HUES64 (cell line): Measurements from ENCODE around the gene CEP152.

Source experiments
- H3K27ac ChIP-seq: 2 replicates; pipeline ENCODE4 v1.7.0; 2013; ENCODE audit warnings: low read depth, low read length, inconsistent platforms
- H3K27me3 ChIP-seq: 2 replicates; pipeline ENCODE4 v1.6.1; 2013; ENCODE audit warnings: mild to moderate bottlenecking, low read length; ENCODE audit not compliant: insufficient read depth
- H3K36me3 ChIP-seq: 2 replicates; pipeline ENCODE4 v1.6.1; 2013; ENCODE audit warnings: mild to moderate bottlenecking, low read length; ENCODE audit not compliant: insufficient read depth
- H3K4me1 ChIP-seq: 2 replicates; pipeline ENCODE4 v1.6.1; 2013; ENCODE audit warnings: mild to moderate bottlenecking, low read length, moderate library complexity; ENCODE audit not compliant: insufficient read depth
- H3K4me3 ChIP-seq: 2 replicates; pipeline ENCODE4 v1.5.1; 2013; ENCODE audit warnings: mild to moderate bottlenecking, low read length, moderate library complexity
- H3K9ac ChIP-seq: 2 replicates; pipeline ENCODE4 v1.6.1; 2013; ENCODE audit warnings: mild to moderate bottlenecking, low read depth, low read length
- H3K9me3 ChIP-seq: 2 replicates; pipeline ENCODE4 v1.6.1; 2013; ENCODE audit warnings: low read depth, low read length; ENCODE audit not compliant: insufficient read depth
- WGBS: fragments of 150-250, 120-280 bp; methylation state at CpG from one replicate; pipeline ENCODE4 v1.1.7; 2013; ENCODE audit warnings: missing lambda C conversion rate; 5-methylcytosine and 5-hydroxymethylcytosine counted together

CEP152 gene

GRCh38 chr15:48705381-48705780 is 105.5 kb downstream of the CEP152 start:
- Histone ChIP-seq H3K36me3 (no peaks in the 10 kb centered on the region), H3K27ac (no peak overlapping the region), H3K4me1 (no peaks in the 10 kb centered on the region), H3K9ac (no peak overlapping the region), H3K27me3 (no peaks in the 10 kb centered on the region), H3K9me3 (peaks cover 11% of the 10 kb centered on the region; the same call in 1 of the 2 replicates), H3K4me3 (no peak overlapping the region)
- 100% methylated on average over 1 of the region's 1 CpG for WGBS

- no peaks in the 10 kb centered on the region for H3K4me1 ChIP-seq
- no peaks in the 10 kb centered on the region for H3K36me3 ChIP-seq
- H3K27ac ChIP-seq, result no peak overlapping the region
- WGBS, result 100% methylated on average over 1 of the region's 1 CpG
- H3K27me3 ChIP-seq, result no peaks in the 10 kb centered on the region
- H3K9me3 ChIP-seq, result peaks cover 11% of the 10 kb centered on the region; the same call in 1 of the 2 replicates
- H3K9ac ChIP-seq, result no peak overlapping the region
- no peak overlapping the region for H3K4me3 ChIP-seq
Observed at GRCh38 chr15:48703544-48703943, 107.3 kb downstream of the CEP152 start.

- H3K4me3 ChIP-seq, result no peak overlapping the region
- no peak overlapping the region for H3K27ac ChIP-seq
- H3K27me3 ChIP-seq, result no peaks in the 10 kb centered on the region
- H3K36me3 ChIP-seq, result no peaks in the 10 kb centered on the region
- 86% methylated on average over 2 of the region's 2 CpGs for WGBS
- no peak overlapping the region for H3K9ac ChIP-seq
- H3K9me3 ChIP-seq, result peaks cover 11% of the 10 kb centered on the region; the same call in 1 of the 2 replicates
- no peaks in the 10 kb centered on the region for H3K4me1 ChIP-seq
Observed at GRCh38 chr15:48702569-48703236, 108.2 kb downstream of the CEP152 start.

GRCh38 chr15:48696627-48697312 is 114.1 kb downstream of the CEP152 start:
- H3K9ac ChIP-seq, result no peak overlapping the region
- no peaks in the 10 kb centered on the region for H3K36me3 ChIP-seq
- no peaks in the 10 kb centered on the region for H3K27me3 ChIP-seq
- 28% methylated on average over 2 of the region's 3 CpGs for WGBS
- no peaks in the 10 kb centered on the region for H3K4me1 ChIP-seq
- H3K4me3 ChIP-seq, result no peak overlapping the region
- H3K27ac ChIP-seq, result no peak overlapping the region
- H3K9me3 ChIP-seq, result no peaks in the 10 kb centered on the region

- H3K27ac ChIP-seq, result no peak overlapping the region
- no peaks in the 10 kb centered on the region for H3K9me3 ChIP-seq
- no peak overlapping the region for H3K4me3 ChIP-seq
- H3K4me1 ChIP-seq, result no peaks in the 10 kb centered on the region
- H3K27me3 ChIP-seq, result no peaks in the 10 kb centered on the region
- H3K36me3 ChIP-seq, result no peaks in the 10 kb centered on the region
- 77% methylated on average over 5 of the region's 6 CpGs for WGBS
- no peak overlapping the region for H3K9ac ChIP-seq
Observed at GRCh38 chr15:48695827-48696573, 114.9 kb downstream of the CEP152 start.

- H3K36me3 ChIP-seq, result no peaks in the 10 kb centered on the region
- no peak overlapping the region for H3K4me3 ChIP-seq
- no peaks in the 10 kb centered on the region for H3K27me3 ChIP-seq
- no peak overlapping the region for H3K9ac ChIP-seq
- H3K4me1 ChIP-seq, result no peaks in the 10 kb centered on the region
- no peaks in the 10 kb centered on the region for H3K9me3 ChIP-seq
- H3K27ac ChIP-seq, result no peak overlapping the region
Observed at GRCh38 chr15:48695088-48695826, 115.6 kb downstream of the CEP152 start.

- Histone ChIP-seq H3K4me1 (no peaks in the 10 kb centered on the region), H3K27me3 (no peaks in the 10 kb centered on the region), H3K9ac (no peak overlapping the region), H3K4me3 (no peak overlapping the region), H3K36me3 (no peaks in the 10 kb centered on the region), H3K27ac (no peak overlapping the region), H3K9me3 (no peaks in the 10 kb centered on the region)
Observed at GRCh38 chr15:48693484-48693883, 117.4 kb downstream of the CEP152 start.

GRCh38 chr15:48688493-48688892 is 122.4 kb downstream of the CEP152 start:
- Histone ChIP-seq H3K9ac (no peak overlapping the region), H3K36me3 (no peaks in the 10 kb centered on the region), H3K9me3 (0 out of 2 replicates have a peak, but pooled peaks cover 5% of the 10 kb centered on the region), H3K4me1 (no peaks in the 10 kb centered on the region), H3K27ac (no peak overlapping the region), H3K27me3 (no peaks in the 10 kb centered on the region), H3K4me3 (no peak overlapping the region)
- 71% methylated on average over 1 of the region's 2 CpGs for WGBS
